Cardiac fibroblast (primary cell): ENCODE results near the gene TNC.

Source experiments
- DNase-seq, 2 donors: peaks; one replicate each; pipeline versions ENCODE4 v3.0.0 to v3.0.0-alpha.2; 2010; ENCODE audit warnings: low read depth in 2 of 2
- H3K4me3 ChIP-seq, 2 donors: replicated peaks in 1 of 2; 1 replicate in 1 of 2; 2 replicates in 1 of 2; pipeline ENCODE4 v1.5.1; 2011; ENCODE audit warnings: low read depth in 2 of 2, low read length in 2 of 2, mild to moderate bottlenecking in 2 of 2, moderate library complexity in 1 of 2
- TF ChIP-seq, protein P1 (sequence below): IDR thresholded peaks from one replicate; pipeline ENCODE4 v1.5.1; 2011; ENCODE audit warnings: low read depth, mild to moderate bottlenecking, low read length, inconsistent platforms

The TNC gene

GRCh38 chr9:115117999-115118878 is at the start of gene TNC:
Gene TNC, minus strand, starts transcription at chr9:115118157. Its CDS starts 27,139 bp downstream, at chr9:115091018.
- peak within 1 kb of the TSS; percentile 16 to 37 for H3K4me3 ChIP-seq
- peak; percentile 70 to 75 for DNase-seq

GRCh38 chr9:115167175-115167574 is 49.2 kb upstream of the TNC start:
- no peak overlapping the region for H3K4me3 ChIP-seq
- TF ChIP-seq, protein P1, sequence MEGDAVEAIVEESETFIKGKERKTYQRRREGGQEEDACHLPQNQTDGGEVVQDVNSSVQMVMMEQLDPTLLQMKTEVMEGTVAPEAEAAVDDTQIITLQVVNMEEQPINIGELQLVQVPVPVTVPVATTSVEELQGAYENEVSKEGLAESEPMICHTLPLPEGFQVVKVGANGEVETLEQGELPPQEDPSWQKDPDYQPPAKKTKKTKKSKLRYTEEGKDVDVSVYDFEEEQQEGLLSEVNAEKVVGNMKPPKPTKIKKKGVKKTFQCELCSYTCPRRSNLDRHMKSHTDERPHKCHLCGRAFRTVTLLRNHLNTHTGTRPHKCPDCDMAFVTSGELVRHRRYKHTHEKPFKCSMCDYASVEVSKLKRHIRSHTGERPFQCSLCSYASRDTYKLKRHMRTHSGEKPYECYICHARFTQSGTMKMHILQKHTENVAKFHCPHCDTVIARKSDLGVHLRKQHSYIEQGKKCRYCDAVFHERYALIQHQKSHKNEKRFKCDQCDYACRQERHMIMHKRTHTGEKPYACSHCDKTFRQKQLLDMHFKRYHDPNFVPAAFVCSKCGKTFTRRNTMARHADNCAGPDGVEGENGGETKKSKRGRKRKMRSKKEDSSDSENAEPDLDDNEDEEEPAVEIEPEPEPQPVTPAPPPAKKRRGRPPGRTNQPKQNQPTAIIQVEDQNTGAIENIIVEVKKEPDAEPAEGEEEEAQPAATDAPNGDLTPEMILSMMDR, result no peak
- peak; percentile 34 to 39 for DNase-seq

More at GRCh38 chr9:115117999-115118878, at the start of gene TNC:
- TF ChIP-seq, protein P1, result no peak

- H3K4me3 ChIP-seq, result no peak overlapping the region
- TF ChIP-seq, protein P1, result no peak
These were observed 47.3 kb upstream of the TNC start for GRCh38 chr9:115165233-115165632.

GRCh38 chr9:115164511-115164974 is 46.6 kb upstream of the TNC start:
- H3K4me3 ChIP-seq, result no peak overlapping the region
- peak in 1 of 2 donors; percentile 46 for DNase-seq
- TF ChIP-seq, protein P1, result no peak

More at GRCh38 chr9:115165233-115165632, 47.3 kb upstream of the TNC start:
- DNase-seq, result no peak

DNA sequence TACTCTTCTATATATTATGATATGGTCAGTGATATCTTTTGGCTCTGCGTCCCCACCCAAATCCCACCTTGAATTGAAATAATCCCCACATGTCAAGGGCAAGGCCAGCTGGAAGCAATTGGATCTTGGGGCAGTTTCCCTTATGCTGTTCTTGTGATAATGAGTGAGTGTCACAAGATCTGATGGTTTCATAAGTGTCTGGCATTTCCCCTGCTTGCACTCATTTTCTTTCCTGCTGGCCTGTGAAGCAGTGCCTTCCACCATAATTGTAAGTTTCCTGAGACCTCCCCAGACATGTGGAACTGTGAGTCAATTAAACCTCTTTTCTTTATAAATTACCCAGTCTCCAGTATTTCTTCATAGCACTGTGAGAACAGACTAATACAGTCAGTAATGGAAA is 45.0 kb upstream of the TNC start:
- peak in 1 of 2 donors; percentile 19 for DNase-seq

GRCh38 chr9:115161446-115161845 is 43.5 kb upstream of the TNC start:
- no peak overlapping the region for H3K4me3 ChIP-seq
- TF ChIP-seq, protein P1, result no peak
- DNase-seq, result no peak

More for the DNA sequence above, 45.0 kb upstream of the TNC start:
- no peak overlapping the region for H3K4me3 ChIP-seq
- TF ChIP-seq, protein P1, result no peak
